IPS DF 19.7 (cell line): Measurements from ENCODE around the gene DOCK1.

Experiments used
- DNase-seq: peaks from one replicate; pipeline ENCODE4 v3.0.0-alpha.2; 2013; ENCODE audit warnings: low read depth, low spot score

Gene DOCK1

GRCh38 chr10:127036987-127037386, 131.8 kb downstream of the DOCK1 start:
- no peak for DNase-seq

DNA sequence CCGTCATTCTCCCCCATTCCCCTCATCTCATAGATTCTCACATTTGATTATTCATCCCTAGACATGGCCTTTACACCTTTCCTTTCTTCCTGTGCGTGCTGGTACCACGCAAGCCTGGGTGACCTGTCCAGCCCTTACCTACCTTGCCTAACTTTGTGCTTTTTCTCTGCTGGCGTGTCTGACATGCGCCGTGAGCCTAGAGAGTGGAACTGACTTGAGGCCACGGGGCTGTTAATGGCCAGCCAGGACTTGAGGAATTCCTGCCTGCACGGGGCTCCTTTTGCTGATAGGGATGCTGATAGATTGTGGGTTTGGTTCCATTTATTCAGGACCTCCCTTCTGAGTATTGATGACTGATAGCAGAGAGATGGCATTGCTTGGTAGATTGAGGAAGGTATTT, 134.2 kb downstream of the DOCK1 start:
- DNase-seq: no peak

DNA sequence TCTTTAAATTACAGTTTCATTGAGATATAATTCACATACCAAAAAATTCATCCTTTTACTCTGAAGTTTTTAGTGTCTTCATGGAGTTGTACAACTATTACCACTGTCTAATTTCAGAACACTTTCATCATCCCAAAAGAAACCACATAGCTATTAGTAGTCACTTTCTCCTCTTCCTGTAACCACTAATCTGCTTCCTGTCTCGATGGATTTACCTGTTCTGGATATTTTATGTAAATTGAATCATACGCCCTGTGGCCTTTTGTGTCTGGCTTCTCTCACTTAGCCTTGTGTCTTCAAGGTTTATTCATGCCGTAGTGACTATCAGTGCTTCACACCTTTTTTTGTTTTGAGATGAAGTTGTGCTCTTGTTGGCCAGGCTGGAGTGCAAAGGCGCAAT, 135.5 kb downstream of the DOCK1 start:
- DNase-seq: no peak

DNA sequence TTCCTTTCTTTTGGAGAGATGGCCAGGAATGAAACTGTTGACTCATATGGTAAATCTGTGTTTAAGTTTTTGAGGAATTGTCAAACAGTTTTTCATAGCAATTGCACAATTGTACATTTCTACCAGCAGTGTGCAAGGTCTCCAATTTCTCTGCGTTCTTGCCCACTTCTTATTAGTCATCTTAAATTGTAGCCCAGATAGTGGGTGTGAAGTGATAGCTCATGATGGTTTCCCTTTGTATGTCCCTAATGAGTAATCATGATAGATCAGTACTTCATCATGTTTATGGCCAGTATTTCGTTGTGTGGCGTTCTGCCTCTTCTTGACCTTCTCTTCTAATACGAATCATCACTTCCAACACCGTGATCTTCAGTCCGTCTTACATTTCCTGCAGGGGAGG, 136.3 kb downstream of the DOCK1 start:
- DNase-seq: no peak

GRCh38 chr10:127043301-127043700, 138.1 kb downstream of the DOCK1 start:
- DNase-seq: no peak

GRCh38 chr10:127044186-127044585, 139.0 kb downstream of the DOCK1 start:
- no peak for DNase-seq

GRCh38 chr10:127046975-127047877, 142.0 kb downstream of the DOCK1 start:
- DNase-seq: no peak

DNA sequence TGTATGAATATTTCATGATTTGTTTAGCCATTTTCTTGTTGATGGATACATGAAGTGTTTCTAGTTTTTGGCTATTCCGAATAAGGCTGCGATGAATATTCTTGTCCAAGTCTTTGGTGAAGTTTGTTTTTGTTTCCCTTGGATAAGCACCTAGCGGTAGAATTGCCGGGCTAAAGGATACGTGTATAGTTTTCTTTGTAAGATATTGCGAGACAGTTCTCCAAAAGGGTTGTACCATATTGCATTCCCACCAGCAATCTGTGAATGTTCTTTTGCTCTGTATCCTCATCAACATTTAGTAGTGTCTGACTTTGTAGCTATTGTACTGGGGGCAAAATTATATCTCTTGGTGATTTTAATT, 142.6 kb downstream of the DOCK1 start:
- DNase-seq: no peak

GRCh38 chr10:127048630-127049029, 143.4 kb downstream of the DOCK1 start:
- no peak for DNase-seq

- no peak for DNase-seq
These were observed 146.8 kb downstream of the DOCK1 start for GRCh38 chr10:127052001-127052400.

DNA sequence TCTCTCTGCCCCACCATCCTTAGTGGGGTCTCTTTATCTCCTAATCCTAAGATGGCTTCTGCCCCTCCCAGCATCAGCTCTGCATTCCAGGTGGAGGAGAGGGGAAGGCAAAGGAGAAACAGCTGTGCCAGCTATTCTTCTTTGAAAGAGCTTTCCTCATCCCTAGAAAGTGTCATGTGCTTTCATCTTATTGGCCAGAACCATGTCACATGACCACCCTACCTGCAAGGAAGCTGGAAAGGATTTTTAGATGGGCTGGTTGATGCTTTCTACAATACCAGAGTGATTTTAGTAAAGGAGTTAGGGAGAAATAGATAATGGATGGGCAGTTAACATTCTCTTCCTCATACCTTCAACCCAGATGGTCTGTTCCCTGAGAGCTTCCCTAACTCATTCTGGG, 150.0 kb downstream of the DOCK1 start:
- no peak for DNase-seq

DNA sequence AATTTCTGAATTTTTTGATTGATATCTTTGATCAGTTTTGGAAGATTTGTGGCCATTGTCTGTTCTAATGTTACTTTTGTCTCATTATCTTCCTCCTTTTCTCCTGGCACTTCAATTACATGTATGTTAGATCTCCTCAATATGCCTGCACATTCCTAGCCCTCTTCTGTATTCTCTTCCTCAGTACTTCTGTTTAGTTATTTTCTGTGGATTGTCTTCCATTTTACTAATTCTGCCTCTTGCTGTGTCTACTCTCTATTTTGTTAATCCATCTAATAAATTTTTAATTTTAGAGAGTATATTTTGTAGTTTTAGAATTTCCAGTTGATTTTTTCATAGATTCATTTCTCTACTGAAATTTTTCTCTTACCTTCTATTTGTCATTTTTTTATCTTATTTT, 154.1 kb downstream of the DOCK1 start:
- DNase-seq: no peak

GRCh38 chr10:127063762-127064161, 158.5 kb downstream of the DOCK1 start:
- DNase-seq: no peak

- no peak for DNase-seq
These were observed 159.2 kb downstream of the DOCK1 start for GRCh38 chr10:127064474-127064873.

- no peak for DNase-seq
These were observed 162.4 kb downstream of the DOCK1 start for GRCh38 chr10:127067542-127068194.

DNA sequence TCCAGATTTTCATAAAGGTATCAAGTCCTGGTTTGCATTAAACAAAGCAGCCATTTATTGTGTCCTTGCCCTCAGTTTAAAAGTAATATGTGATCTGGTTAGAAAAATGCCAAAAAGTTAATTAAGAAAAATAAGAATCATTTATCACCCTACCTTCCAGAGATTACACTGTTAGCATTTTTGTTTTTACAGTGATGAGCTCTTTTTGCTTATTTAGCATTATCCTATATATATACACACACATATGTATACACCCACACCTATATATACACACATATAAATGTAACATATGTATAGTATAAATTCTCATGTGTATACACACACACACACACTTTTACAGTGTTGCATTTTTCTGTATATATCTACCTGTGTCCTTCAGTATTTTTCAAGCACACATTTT, 163.3 kb downstream of the DOCK1 start:
- no peak for DNase-seq

GRCh38 chr10:127069436-127069835, 164.2 kb downstream of the DOCK1 start:
- no peak for DNase-seq

- DNase-seq: no peak
These were observed 165.9 kb downstream of the DOCK1 start for GRCh38 chr10:127071126-127071525.

DNA sequence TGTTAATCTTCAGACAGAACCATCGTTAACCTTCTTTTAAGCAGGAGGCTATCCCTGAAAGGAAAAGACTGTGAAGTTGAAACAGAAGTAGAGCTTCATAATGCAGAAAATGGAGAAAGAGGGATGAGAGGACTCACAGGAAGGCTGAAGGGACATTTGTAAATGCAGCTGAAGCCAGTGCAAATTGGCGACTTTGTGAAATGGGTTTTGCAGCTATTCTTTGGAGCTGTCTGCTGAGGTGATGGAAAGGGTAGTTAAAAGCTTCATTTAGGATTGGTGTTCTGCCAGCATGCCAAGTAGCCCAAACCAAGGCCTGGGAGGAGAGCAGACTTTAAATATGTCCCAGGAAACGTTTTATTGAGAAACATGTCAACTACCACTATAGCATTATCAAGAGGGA, 168.4 kb downstream of the DOCK1 start:
- DNase-seq: no peak

DNA sequence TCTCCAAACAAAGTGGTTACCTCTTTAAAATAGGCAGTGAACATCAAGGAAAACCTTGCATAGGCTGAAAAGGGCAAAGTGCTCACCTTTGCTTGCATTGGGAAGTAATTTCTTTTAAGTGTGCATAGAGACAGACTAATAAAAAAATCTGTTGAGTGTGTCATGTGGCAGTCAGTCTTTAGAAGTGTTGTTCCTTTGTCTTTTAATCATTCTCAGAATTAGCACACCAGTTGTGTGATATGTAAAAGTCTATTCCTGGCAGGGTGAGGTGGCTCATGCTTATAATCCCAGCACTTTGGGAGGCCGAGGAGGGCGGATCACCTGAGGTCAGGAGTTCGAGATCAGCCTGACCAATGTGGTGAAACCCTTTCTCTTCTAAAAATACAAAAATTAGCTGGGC, 174.2 kb downstream of the DOCK1 start:
- no peak for DNase-seq

DNA sequence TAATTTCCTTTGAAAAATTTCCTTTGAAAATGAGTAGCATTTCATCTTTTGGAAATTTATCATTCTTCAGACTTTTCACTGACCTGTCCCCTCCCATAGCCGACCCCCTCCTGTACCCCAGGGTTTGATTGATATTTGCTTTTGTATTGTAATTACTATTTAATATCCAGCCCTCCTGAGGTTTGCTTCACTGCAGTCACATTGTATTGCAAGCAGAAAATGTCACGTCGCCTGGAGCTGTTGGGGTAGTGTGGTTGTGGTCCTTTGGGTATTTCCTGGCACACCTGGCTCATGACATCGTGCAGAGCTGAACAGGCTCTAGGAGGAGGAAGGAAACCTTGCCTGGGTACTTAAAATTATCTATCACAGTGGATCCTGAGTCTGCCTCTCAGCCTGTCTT, 175.1 kb downstream of the DOCK1 start:
- no peak for DNase-seq

GRCh38 chr10:127081851-127082345, 176.7 kb downstream of the DOCK1 start:
- DNase-seq: no peak

DNA sequence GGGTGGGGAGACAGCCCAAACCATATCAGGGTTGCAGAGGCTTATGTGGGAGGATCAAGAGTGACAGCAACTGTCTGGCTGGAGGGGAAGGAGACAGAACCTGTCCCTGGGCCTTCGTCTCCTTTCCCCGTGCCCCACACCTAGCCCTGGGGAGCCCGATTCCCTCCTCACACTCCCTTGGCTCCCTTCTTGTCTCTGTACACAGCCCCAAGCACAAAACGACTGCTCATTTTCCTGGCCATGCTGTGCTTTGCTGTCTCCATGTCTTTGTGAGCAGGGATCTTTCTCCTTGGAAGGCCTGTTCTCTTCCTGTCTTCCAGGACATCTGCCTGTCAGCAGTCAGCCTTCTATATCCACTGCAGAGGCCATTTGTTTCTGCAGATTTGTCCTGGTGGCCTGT, 177.4 kb downstream of the DOCK1 start:
- no peak for DNase-seq
